ENCODE measurements around the gene LIN7A.

LIN7A gene, protein sequence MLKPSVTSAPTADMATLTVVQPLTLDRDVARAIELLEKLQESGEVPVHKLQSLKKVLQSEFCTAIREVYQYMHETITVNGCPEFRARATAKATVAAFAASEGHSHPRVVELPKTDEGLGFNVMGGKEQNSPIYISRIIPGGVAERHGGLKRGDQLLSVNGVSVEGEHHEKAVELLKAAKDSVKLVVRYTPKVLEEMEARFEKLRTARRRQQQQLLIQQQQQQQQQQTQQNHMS

DNA sequence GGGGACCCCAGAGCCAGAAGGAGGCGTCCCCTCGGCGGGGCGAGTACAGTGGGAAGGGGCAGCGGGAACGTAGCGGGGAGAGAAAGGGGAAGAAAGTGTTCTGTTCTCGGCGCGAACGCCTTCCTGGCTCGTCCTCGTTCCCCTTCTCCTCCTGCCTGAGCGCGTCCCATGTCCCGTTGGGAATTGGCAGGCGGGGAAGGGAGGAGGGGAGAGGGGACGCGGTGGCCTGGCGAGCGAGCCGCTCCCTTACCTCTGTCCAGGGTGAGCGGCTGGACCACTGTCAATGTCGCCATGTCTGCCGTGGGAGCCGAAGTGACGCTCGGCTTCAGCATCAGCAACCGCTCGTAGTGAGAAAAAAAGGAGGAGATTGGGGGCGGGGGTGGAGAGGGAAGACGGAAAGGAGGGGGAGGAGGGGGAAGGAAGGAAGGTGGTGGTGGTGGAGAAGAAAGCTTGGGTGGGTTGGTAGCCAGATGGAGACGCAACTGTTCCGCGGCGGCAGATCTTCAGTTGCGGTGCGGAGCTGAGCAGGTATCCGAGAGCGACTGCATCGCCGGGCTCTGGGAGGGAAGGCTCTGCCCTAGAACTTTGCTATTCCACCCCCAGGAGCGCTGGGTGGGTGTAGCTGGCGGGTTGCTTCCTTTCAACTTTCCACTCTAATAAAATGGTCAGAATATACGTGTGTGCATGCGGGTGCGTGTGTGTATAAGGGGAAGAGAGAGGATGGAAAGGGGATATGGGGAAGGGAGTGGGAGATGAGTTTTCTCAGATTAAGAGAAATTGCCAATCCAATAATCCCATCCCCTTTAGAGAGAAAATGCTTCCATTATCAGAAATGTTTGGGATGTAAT, at the start of gene LIN7A:
TSS of gene LIN7A (minus strand) at position 544 of the 848 bp plus-strand sequence. CDS start at position 332, 212 bp downstream.
- no peak for DNase-seq (ENCODE audit: low read depth in 1 of 2, low spot score in 1 of 2)

DNA sequence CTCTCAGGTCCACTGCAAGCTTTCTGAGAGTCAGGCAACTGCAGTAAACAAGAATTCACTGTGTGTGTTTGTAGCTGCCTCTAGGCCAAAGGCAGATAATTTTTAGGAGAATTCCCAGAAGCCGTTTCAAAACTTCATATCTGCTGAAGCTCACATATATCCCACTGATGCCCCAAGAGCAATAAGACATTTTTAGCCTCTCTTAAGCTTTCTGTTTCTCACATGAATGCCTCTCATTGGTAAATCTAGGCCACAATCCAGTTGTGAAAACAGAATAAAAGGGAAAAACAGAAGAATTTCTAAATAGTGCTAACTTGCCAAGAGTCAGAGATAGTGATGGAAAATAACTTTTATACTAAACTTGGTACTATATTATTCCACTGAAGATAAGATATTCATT, 48.5 kb upstream of the LIN7A start:
- DNase-seq (ENCODE audit: low read depth in 1 of 2, low spot score in 1 of 2): no peak

DNA sequence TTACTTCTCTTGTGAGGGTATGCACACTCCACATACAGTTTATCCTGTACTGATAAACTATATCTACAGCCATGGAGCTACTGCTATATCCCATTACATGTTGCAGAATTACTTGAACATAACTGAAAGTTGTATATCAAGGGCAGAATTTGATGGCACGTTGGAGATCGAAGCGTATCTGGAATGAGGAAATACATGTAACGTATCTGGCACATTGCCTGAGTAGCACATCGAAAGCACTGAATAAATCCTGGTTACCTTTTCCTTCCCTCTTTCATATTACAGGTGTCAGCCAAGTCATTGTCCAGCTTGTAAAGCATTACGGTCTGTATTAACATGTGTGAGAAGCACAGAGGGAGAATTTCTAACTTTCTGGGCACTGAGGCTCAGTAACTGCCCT, 42.1 kb upstream of the LIN7A start:
- no peak for DNase-seq (ENCODE audit: low read depth in 1 of 2, low spot score in 1 of 2)

DNA sequence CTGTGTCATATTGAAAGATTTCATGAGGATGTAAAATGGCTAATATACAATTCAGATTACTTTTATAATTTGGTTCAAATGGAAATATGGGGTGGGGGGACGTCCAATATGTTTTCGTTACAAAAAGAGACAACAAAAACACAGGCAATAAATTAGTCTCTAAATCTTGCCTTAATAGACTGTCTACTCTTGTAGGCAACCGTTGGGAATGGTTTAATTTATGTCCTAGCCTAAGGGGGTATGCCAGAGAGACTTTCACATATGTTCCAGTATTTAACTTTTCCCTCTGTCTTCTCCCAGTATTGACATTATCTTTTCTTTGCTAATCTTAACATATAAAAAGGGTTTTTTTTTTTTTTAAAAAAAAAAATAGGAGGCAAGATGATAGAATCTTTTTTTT, 41.5 kb upstream of the LIN7A start:
- DNase-seq (ENCODE audit: low read depth in 1 of 2, low spot score in 1 of 2): no peak

DNA sequence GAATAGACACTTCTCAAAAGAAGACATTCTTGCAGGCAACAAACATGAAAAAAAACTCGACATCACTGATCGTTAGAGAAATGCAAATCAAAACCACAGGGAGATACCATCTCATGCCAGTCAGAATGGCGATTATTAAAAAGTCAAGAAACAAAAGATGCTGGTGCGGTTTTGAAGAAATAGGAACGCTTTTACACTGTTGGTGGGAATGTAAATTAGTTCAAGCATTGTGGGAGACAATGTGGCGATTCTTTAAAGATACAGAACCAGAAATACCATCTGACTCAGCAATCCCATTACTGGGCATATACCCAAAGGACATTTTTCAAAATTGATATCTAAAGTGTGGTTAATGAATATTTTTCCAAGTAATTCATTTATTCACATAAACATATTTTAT, 39.6 kb upstream of the LIN7A start:
- DNase-seq (ENCODE audit: low read depth in 1 of 2, low spot score in 1 of 2): no peak

DNA sequence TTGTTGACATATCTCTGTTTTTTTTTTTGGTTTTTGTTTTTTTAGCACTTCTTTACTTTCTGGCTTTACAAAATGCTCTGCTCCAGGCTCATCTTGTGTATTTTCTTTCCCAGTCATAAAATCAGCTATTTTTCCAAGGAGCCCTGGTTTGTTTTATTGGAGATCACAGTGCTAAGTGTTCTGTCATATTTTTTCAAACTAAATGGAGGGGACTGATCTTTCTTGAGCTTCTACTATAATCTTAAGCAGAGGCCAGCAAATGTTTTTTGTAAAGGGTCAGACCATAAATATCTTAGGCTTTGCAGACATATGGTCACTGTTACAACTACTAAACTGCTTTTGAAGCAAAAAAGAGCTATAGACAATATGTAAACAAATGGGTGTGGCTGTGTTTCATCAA, 30.6 kb upstream of the LIN7A start:
- DNase-seq (ENCODE audit: low read depth in 1 of 2, low spot score in 1 of 2): no peak

DNA sequence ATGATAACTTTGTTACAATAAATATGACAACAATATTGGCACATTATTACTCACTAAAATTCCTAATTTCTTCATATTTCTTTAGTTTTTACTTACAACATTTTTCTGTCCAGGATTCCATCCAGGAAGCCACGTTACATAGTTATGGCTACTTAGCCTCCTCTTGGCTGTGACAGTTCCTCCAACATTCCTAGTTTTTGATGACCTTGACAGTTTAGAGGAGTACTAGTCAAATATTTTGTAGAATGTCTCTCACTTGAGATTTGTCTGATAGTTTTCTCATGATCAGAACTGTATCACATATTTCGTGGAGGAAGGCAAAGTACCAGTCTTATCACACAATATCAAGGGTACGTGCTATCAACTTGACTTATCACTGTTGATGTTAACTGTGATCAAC, 29.8 kb upstream of the LIN7A start:
- no peak for DNase-seq (ENCODE audit: low read depth in 1 of 2, low spot score in 1 of 2)

DNA sequence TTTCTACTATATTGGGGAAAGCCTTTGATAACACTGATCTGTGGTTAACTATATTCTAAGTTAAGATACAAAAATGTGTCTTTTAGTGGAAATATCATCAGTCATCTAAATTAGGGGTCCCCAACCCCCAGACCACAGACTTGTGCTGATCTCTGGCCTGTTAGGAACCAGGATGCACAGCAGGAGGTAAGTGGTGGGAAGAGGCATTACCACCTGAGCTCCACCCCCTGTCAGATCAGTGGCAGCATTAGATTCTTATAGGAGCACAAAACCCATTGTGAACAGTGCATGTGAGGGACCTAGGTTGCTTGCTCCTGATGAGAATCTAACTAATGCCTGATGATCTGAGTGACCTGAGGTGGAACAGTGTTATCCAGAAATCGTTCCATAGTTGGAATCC, 28.3 kb upstream of the LIN7A start:
- DNase-seq (ENCODE audit: low read depth in 1 of 2, low spot score in 1 of 2): no peak

DNA sequence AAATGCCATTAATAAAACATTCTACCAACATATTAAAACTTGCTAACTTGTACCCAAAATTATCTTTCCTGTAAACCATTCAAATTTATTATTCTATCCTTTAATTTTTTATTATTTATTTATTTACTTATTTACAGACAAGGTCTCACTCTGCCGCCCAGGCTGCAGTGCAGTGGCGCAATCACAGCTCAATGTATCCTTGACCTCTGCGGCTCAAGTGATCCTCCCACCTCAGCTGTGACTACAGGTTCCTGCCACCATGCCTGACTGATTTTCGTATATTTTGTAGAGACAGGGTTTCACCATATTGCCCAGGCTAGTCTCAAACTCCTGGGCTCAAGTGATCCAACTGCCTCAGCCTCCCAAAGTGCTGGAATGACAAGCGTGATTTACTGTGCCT, 20.4 kb upstream of the LIN7A start:
- DNase-seq (ENCODE audit: low read depth in 1 of 2, low spot score in 1 of 2): no peak

DNA sequence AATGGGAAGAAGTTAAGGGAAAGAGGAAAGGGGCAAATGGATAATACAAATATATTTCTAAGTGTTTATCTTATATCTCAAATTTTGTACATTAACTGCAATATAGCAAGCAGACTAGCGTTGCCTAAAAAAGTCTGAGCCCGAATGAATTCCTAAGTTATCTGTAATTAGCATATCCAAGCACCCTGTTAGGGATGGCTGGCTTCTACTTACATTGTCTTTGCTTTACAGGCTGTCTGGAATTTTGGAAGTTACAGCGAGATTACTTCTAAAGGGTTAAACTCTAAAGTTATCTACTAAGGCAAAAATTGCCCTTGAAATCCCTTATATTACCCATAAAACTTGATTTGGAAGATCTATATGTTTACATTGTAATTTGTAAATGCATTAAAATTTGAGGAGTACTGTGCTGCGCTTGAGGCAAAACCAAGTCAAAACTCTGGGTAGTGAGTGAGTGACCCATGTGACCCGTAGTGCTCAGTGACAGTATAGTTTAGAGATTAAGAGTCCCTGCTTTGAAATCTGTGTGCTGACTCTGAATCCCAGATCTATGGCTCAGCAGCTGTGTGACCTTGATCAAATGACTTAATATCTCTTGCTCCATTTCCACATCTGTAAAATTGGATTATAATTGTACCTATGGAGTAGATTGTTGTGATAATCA, 17.3 kb upstream of the LIN7A start:
- no peak for DNase-seq (ENCODE audit: low read depth in 1 of 2, low spot score in 1 of 2)

DNA sequence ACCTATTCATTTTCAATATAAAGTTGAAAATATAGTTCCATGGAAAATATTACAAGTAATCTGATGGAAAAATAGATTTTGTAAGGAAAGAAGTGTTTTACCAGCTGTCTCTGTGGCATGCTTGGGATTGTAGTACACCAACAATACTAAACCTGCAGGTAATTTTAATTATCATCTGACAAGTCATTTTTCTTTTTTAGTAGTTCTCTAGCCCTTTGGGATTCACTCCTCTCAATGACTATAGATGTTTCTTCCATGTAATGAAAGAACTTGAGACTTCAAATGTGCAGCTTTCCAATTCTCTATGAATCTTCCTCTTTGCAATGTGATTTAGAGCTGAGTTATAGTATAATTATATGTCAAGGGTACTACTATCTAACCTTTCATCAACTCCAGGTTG, 14.7 kb upstream of the LIN7A start:
- DNase-seq (ENCODE audit: low read depth in 1 of 2, low spot score in 1 of 2): no peak

DNA sequence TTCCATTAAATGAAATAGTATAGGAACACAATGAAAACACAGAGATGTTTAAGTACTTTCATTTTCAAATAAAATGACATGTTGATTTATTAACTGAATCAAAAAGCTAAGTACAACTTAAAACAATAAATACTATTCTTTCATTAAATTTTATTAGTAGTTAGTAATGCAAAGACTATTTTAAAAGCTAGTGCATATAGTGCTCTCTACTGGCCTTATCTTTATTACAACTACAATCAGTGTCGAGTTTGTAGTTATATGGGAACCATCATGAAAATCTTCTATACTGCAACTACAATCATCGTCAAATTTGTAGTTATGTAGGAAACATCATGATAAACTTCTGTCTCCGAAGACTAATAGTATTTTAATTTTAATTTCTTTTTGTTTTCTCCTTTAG, 8.9 kb upstream of the LIN7A start:
- DNase-seq (ENCODE audit: low read depth in 1 of 2, low spot score in 1 of 2): no peak

DNA sequence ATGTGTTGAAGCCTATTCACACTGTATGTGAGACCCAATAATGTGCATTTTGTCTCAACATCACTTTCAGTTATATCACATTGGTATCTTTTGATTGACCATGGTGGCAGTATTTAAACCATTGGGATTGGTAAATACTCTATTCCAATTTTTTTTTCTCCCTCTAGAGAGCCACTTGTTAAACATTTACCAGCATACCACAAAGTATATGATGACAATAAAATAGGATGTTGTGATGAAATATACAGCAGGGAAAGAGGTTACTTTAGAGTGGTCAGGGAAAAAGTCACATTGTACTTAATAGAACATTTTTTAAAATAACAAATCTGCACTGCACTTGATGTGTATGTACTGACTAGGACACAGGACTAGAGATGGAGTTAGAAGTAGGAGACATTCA, 5.6 kb upstream of the LIN7A start:
- no peak for DNase-seq (ENCODE audit: low read depth in 1 of 2, low spot score in 1 of 2)

DNA sequence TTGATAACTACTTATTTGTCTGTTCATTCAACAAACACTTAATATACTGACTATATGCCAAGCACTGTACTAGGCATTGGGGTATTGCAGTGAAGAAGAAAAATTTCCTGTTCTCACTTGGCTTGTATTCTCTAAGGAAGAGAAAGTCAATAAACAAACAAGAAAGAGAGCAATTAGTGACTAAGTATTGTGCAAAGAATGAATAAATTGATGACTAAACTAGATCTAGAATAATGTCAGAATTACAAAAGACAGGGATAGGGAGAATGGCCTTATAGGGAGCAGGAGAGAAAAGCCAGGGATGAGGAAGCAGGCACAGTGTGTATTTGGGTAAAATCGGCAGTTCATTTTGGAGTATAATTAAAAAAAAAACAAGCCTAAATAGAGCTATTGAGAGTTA, 4.2 kb upstream of the LIN7A start:
- no peak for DNase-seq (ENCODE audit: low read depth in 1 of 2, low spot score in 1 of 2)

DNA sequence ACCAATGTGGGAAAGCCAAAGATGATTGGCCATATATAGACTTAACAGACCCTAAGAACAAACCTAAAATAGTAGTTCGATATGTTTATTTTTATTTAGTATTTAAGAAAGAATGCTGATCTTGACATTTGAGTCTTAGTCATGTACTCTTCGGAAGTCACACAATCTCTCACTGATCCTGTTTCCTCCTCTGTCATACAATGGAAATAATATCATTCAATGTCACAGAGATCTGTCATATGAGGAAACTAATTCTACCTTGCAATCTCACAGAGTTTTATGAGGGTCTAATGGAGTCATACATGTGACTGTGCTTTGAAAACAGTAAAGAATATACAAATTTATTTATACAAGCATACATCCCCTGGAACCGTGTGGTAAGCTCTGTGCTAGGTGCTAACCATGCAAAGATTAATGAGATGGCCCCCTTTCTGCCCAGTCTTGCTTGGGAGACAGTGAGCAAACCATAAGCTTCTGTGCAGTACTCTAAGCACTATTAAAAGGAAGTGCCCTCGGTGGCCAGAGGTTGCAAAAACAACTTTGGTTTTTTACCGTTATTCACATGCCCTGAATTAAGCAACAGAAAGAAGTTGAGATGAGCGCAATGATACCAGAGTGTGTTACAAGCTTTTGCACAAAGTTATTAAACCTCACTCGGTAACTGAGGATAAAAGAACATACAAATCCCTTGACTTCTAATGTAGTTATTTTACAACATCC, 1.7 kb upstream of the LIN7A start:
- DNase-seq (ENCODE audit: low read depth in 1 of 2, low spot score in 1 of 2): no peak

DNA sequence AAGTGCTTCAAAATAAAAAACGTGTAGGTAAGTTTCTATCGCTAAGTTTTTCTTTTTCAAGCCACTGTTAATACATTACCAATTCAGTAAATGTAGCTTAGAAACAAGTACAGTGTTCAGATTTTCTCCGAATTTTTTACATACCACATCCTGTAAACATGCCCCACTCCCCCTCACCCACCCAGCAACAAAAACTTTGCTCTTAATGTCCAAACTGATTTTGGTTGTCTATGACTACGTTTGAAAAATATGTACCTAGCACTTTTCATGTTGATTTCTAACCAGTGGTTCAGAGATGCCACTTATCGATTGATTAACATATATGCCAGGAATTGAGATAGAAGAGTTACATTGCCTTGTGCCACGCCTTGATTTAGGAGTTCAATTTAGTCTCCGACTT, 663 bp upstream of the LIN7A start:
- DNase-seq (ENCODE audit: low read depth in 1 of 2, low spot score in 1 of 2): no peak

DNA sequence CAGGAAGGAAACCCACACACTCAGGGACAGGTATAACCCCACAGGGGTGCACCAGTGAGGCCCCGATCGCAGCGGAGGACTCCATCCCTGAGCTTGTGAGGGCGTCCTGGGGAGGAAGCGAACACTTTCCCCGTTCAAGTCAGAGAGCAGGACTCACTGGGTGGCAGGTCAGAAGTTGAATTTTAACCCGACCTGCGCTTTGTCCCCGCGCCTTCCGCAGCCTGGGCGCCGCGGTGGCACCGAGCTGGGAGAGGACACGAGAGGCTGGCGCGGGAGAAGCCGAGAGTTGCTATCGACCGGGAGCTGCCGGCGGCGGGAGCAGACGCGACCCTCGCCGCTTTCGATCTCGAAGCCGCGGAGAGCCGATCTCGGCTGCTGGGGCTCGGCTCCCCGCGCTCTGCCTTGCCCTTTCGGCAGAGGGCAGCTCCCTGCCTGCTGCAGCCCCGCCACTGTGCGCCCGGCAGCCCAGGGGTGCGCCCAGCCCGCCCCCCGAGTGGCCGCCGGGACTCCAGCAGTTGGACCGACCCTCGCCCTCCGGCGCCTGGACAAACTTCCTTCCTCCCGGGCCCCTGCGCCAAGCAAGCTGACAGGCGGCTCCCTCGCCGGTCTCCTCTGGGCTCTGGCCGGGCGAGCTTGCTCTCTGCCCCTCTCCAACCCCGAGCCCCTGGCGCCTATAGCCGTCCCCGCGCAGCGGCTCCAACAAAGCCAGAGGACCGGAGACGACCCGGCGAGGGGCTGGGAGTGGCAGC, 918 bp downstream of the LIN7A start:
- no peak for DNase-seq (ENCODE audit: low read depth in 1 of 2, low spot score in 1 of 2)

DNA sequence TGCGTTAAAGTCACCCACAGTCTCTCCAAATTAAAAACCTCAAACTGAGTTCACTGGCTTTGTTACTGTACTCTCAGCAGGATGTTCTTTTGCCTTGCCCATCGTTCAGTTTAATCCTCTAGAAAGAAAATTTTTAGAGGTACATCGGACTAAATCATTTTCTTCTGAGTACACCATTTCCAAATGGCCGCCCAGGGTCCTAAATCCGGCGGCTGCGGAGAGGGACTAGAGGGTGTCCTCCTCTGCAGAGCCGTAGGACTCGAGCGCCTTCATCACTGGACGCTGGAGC, 1.4 kb downstream of the LIN7A start:
- no peak for DNase-seq (ENCODE audit: low read depth in 1 of 2, low spot score in 1 of 2)

DNA sequence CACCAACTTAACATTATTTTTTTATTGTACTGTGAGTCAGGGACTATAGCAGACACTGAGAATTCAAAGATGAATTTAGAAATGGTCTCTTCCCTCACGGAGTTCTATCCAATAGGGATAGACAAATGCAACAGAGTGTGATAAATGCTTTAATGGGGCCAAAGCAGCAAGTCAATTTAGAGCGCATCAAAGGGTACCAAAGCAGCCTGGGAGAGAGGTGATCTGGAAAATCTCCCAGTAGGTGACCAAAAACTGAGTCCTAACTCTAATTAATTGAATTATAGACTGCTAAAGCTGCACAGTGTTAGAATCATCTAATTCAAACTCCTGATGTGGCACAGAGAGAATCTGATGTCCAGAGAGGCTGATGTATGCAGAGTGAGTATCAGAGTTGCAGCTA, 2.6 kb downstream of the LIN7A start:
- DNase-seq (ENCODE audit: low read depth in 1 of 2, low spot score in 1 of 2): no peak

DNA sequence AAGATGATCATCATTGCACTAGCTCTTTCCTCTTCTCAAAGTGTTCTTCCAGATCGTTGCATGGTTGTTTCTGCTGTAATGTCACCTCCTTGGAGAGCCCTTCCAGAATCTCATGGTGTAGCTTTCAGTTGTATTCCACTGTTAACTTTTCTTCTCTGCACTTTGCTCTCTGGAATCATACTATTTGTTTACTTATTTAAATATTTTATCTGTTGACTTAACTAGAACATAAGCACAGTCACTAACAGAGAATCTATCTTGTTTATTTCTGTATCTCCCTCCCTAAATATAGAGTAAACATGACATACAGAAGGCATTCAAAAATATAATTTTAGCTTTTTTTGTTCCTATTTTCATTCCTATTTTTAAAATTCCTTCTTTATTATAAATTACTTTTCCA, 11.8 kb downstream of the LIN7A start:
- no peak for DNase-seq (ENCODE audit: low read depth in 1 of 2, low spot score in 1 of 2)

DNA sequence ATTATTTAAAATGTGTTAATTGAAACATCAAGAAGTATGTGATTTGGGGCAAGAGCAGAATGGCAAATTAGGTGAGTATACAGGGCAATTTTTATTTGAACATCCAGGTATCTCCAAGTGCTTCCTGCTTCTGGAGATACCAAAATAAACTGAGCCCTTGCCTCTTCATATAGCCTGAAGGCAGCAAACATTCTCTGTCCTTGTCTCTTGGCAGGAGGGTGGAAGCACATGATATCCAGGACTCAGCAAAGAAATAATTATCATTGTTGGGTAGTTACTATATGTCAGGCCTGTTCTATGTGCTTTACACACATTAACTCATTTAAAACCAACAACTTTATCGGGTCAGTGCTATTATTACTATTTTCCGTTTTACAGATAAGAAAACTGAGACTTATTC, 12.5 kb downstream of the LIN7A start:
- DNase-seq (ENCODE audit: low read depth in 1 of 2, low spot score in 1 of 2): no peak
